GM12878 (cell line): Measurements from ENCODE around the gene ARHGEF17. TPM values are rescaled to one million over a fixed set of nuclear protein-coding genes. Genes with fewer than 3 reads are reported as not detected.

ENCODE experiments used
- BHLHE40 ChIP-seq, 2 experiments: fragments of 450-650 bp in 1 of 2; IDR thresholded peaks; 2 replicates each; pipeline ENCODE4 v1.6.1; 2011 to 2017; ENCODE audit warnings: low read depth in 2 of 2, borderline replicate concordance in 1 of 2, improper control_type of control experiment in 1 of 2, low read length in 1 of 2, mild to moderate bottlenecking in 1 of 2
- BMI1 ChIP-seq: fragments of 450-650 bp; IDR thresholded peaks from 2 replicates; pipeline ENCODE4 v1.6.1; 2016; ENCODE audit warnings: mild to moderate bottlenecking, moderate library complexity, borderline replicate concordance
- CBX5 ChIP-seq: sonication (generic); IDR thresholded peaks from 2 replicates; pipeline ENCODE4 v1.6.1; 2016; ENCODE audit warnings: low read depth, moderate library complexity, mild to moderate bottlenecking, inconsistent platforms
- CHD1 ChIP-seq: IDR thresholded peaks from 2 replicates; pipeline ENCODE4 v1.6.1; 2012; ENCODE audit warnings: low read depth, low read length, improper control_type of control experiment
- CHD2 ChIP-seq: IDR thresholded peaks from 2 replicates; pipeline ENCODE4 v1.6.1; 2011; ENCODE audit warnings: low read depth, low read length, improper control_type of control experiment, borderline replicate concordance
- CREM ChIP-seq: IDR thresholded peaks from 2 replicates; pipeline ENCODE4 v1.6.1; 2014; ENCODE audit warnings: antibody characterized with exemption, low read depth
- ESRRA ChIP-seq: IDR thresholded peaks from 2 replicates; pipeline ENCODE4 v1.6.1; 2012; ENCODE audit warnings: mild to moderate bottlenecking, low read length, improper control_type of control experiment
- GABPA ChIP-seq: IDR thresholded peaks from 2 replicates; pipeline ENCODE4 v1.6.1; 2014; ENCODE audit warnings: antibody characterized with exemption, low read depth, mild to moderate bottlenecking, inconsistent platforms
- GATAD2B ChIP-seq: fragments of 450-650 bp; conservative IDR thresholded peaks from 2 replicates; pipeline ENCODE4 v1.6.1; 2017; ENCODE audit warnings: low read depth, mild to moderate bottlenecking, moderate library complexity
- HDAC2 ChIP-seq: fragments of 200-600 bp; sonication (generic); IDR thresholded peaks from 2 replicates; pipeline ENCODE4 v1.6.1; 2017
- HDAC6 ChIP-seq: fragments of 200-600 bp; sonication (generic); IDR thresholded peaks from one replicate; pipeline ENCODE4 v1.8.0; 2017; ENCODE audit warnings: antibody characterized with exemption; ENCODE audit not compliant: unreplicated experiment
- IKZF1 ChIP-seq: fragments of 450-650 bp; conservative IDR thresholded peaks from 2 replicates; pipeline ENCODE4 v1.6.1; 2017; ENCODE audit warnings: antibody characterized with exemption, mild to moderate bottlenecking
- IKZF2 ChIP-seq, 2 experiments: fragments of 450-650 bp; IDR thresholded peaks; 2 replicates each; pipeline ENCODE4 v1.6.1; 2017; ENCODE audit warnings: mild to moderate bottlenecking in 2 of 2, moderate library complexity in 2 of 2
- KAT2A ChIP-seq: conservative IDR thresholded peaks from 2 replicates; pipeline ENCODE4 v1.6.1; 2011; ENCODE audit warnings: low read depth, low read length; ENCODE audit not compliant: control insufficient read depth
- MEF2A ChIP-seq: IDR thresholded peaks from 2 replicates; pipeline ENCODE4 v1.6.1; 2011; ENCODE audit warnings: low read depth, mild to moderate bottlenecking, low read length, moderate library complexity; ENCODE audit not compliant: insufficient read depth
- NFXL1 ChIP-seq: fragments of 450-650 bp; IDR thresholded peaks from 2 replicates; pipeline ENCODE4 v1.6.1; 2017; ENCODE audit warnings: antibody characterized with exemption, mild to moderate bottlenecking, borderline replicate concordance
- NR2C2 ChIP-seq: IDR thresholded peaks from 2 replicates; pipeline ENCODE4 v1.6.1; 2011; ENCODE audit warnings: borderline replicate concordance, low read depth; ENCODE audit not compliant: control insufficient read depth, insufficient read length
- NRF1 ChIP-seq: conservative IDR thresholded peaks from 2 replicates; pipeline ENCODE4 v1.6.1; 2011; ENCODE audit warnings: mild to moderate bottlenecking, low read depth, low read length, improper control_type of control experiment
- RAD21 ChIP-seq: IDR thresholded peaks from 2 replicates; pipeline ENCODE4 v1.6.1; 2011; ENCODE audit warnings: mild to moderate bottlenecking, low read depth, low read length, moderate library complexity; ENCODE audit not compliant: insufficient read depth
- RB1 ChIP-seq: fragments of 450-650 bp; formaldehyde crosslinking; IDR thresholded peaks from 2 replicates; pipeline ENCODE4 v1.6.1; 2017; ENCODE audit warnings: mild to moderate bottlenecking, borderline replicate concordance
- RCOR1 ChIP-seq: conservative IDR thresholded peaks from 2 replicates; pipeline ENCODE4 v1.6.1; 2012; ENCODE audit warnings: low read depth, low read length, improper control_type of control experiment
- RELA ChIP-seq: fragments of 450-650 bp; IDR thresholded peaks from 2 replicates; pipeline ENCODE4 v1.8.0; 2014; ENCODE audit warnings: borderline replicate concordance; ENCODE audit not compliant: partially characterized antibody
- SIX5 ChIP-seq: IDR thresholded peaks from 2 replicates; pipeline ENCODE4 v1.6.1; 2011; ENCODE audit warnings: mild to moderate bottlenecking, low read depth, low read length, moderate library complexity; ENCODE audit not compliant: severe bottlenecking
- TBL1XR1 ChIP-seq: IDR thresholded peaks from 2 replicates; pipeline ENCODE4 v1.6.1; 2012; ENCODE audit warnings: low read depth, low read length, improper control_type of control experiment
- TCF3 ChIP-seq: IDR thresholded peaks from 2 replicates; pipeline ENCODE4 v1.6.1; 2012; ENCODE audit warnings: low read depth, mild to moderate bottlenecking, low read length, borderline replicate concordance; ENCODE audit not compliant: insufficient read depth
- TCF7 ChIP-seq: IDR thresholded peaks from 2 replicates; pipeline ENCODE4 v1.6.1; 2014; ENCODE audit warnings: antibody characterized with exemption, borderline replicate concordance
- polyA plus RNA-seq, 11 experiments: library from polyadenylated mRNA; depleted of rRNA in 4 of 11; unstranded in 6 of 11; stranded (reverse) in 5 of 11; fragments of >200 nt; fragmentation: Nextera tagmentation in 4 of 11; fragmentation: Illumina TruSeq in 1 of 11; extraction: Ambion mirVana in 4 of 11; extraction: Trizol in 1 of 11; gene quantifications; 1 replicate in 1 of 11; 2 replicates in 10 of 11; pipeline versions ENCODE4 v1.2.1 to v1.2.3, GENCODE V29; 2011 to 2016; ENCODE audit warnings: inconsistent platforms in 2 of 11, missing spikeins in 2 of 11, low read depth in 1 of 11
- total RNA-seq, 4 experiments: library from RNA; depleted of rRNA in 3 of 4; stranded (reverse); fragments of >200 nt in 3 of 4; fragmentation: Illumina TruSeq in 1 of 4; extraction: Trizol in 1 of 4; gene quantifications; 2 replicates each; pipeline versions ENCODE4 v1.2.1 to v1.2.3, GENCODE V29; 2013 to 2021
- TF ChIP-seq, protein P1 (sequence below): fragments of 150-350 bp; IDR thresholded peaks from 2 replicates; pipeline ENCODE4 v1.6.1; 2016; ENCODE audit warnings: low read depth, low read length
- TF ChIP-seq, protein P2 (sequence below): fragments of 150-350 bp; IDR thresholded peaks from 2 replicates; pipeline ENCODE4 v1.6.1; 2014; ENCODE audit warnings: mild to moderate bottlenecking, low read depth, low read length

Gene ARHGEF17
- total and polyA plus RNA-seq, 10 of the 15 experiments (the other 5 are each of a cell fraction or from before 2014, with no cell fraction given), result 0.15 to 11.0 (median 1.7) TPM

DNA sequence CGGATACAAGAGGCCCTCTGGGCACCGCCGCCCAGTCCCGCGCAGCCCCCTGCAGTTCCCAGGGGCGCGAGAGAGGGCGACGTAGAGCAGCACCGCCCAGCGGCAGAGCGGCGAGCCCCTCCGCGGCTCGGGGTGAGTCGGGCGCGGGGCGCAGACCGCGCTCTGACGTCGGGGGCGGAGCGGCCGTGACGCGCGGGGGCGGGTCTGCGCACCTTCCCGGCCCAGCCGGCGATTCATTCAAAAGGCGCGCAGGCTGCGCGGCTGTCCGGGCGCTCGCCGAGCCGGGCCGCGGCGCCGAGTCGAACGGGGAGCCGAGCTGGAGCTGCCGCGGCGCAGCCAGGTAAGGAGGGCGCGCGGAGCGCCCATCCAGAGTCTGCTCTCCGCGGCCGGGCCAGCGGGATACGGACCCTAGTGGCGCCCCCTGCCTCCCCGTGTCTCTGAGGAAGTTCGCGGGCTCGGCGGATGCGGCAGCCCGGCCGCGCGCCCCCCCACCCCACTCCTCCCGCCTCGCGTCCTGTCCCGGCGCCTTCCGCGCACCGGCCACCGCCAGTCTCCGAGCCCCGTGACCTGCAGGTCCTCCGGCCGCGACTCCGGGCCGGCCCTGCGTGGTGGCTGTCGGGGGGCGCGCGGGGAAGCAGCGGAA, 68.2 kb downstream of the ARHGEF17 start, which contains the start of gene RELT (continued):
- TF ChIP-seq IKZF2 (IDR thresholded peaks at IDR 0.05) (no peak), RAD21 (peak; percentile 54), BHLHE40 (IDR thresholded peaks at IDR 0.05; ENCODE audit: borderline replicate concordance in 1 of 2, low read depth in 2 of 2, low read length in 1 of 2) (peak; percentile 38 to 72; a peak in 3 of 4 replicates), HDAC2 (no peak), CBX5 (no peak), NRF1 (peak; percentile 42), BMI1 (no peak), RCOR1 (no peak), ESRRA (0 out of 2 replicates have a peak, but pooled peaks have one; percentile 26), TBL1XR1 (peak; percentile 16; the same call in 1 of the 2 replicates), KAT2A (no peak), SIX5 (peak; percentile 3), MEF2A (no peak), NFXL1 (no peak), GATAD2B (peak; percentile 91), CHD1 (0 out of 2 replicates have a peak, but pooled peaks have one; percentile 31), GABPA (no peak), TCF7 (no peak), CREM (peak; percentile 55; the same call in 1 of the 2 replicates), RELA (peak; percentile 68), CHD2 (no peak), IKZF1 (peak; percentile 84), TCF3 (peak; percentile 89), HDAC6 (peak; percentile 79), NR2C2 (no peak), RB1 (peak; percentile 90; the same call in 1 of the 2 replicates)
- TF ChIP-seq, protein P1, sequence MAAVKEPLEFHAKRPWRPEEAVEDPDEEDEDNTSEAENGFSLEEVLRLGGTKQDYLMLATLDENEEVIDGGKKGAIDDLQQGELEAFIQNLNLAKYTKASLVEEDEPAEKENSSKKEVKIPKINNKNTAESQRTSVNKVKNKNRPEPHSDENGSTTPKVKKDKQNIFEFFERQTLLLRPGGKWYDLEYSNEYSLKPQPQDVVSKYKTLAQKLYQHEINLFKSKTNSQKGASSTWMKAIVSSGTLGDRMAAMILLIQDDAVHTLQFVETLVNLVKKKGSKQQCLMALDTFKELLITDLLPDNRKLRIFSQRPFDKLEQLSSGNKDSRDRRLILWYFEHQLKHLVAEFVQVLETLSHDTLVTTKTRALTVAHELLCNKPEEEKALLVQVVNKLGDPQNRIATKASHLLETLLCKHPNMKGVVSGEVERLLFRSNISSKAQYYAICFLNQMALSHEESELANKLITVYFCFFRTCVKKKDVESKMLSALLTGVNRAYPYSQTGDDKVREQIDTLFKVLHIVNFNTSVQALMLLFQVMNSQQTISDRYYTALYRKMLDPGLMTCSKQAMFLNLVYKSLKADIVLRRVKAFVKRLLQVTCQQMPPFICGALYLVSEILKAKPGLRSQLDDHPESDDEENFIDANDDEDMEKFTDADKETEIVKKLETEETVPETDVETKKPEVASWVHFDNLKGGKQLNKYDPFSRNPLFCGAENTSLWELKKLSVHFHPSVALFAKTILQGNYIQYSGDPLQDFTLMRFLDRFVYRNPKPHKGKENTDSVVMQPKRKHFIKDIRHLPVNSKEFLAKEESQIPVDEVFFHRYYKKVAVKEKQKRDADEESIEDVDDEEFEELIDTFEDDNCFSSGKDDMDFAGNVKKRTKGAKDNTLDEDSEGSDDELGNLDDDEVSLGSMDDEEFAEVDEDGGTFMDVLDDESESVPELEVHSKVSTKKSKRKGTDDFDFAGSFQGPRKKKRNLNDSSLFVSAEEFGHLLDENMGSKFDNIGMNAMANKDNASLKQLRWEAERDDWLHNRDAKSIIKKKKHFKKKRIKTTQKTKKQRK, result no peak
- TF ChIP-seq, protein P2, sequence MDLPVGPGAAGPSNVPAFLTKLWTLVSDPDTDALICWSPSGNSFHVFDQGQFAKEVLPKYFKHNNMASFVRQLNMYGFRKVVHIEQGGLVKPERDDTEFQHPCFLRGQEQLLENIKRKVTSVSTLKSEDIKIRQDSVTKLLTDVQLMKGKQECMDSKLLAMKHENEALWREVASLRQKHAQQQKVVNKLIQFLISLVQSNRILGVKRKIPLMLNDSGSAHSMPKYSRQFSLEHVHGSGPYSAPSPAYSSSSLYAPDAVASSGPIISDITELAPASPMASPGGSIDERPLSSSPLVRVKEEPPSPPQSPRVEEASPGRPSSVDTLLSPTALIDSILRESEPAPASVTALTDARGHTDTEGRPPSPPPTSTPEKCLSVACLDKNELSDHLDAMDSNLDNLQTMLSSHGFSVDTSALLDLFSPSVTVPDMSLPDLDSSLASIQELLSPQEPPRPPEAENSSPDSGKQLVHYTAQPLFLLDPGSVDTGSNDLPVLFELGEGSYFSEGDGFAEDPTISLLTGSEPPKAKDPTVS, result no peak
